GM12892 (cell line): ENCODE data around the gene ZNF709.

ENCODE experiments used
- POLR2A ChIP-seq: IDR thresholded peaks from 2 replicates; pipeline ENCODE4 v1.6.1; 2011; ENCODE audit warnings: low read depth, low read length, control low read depth
- TAF1 ChIP-seq: IDR thresholded peaks from 2 replicates; pipeline ENCODE4 v1.6.1; 2011; ENCODE audit warnings: low read depth, mild to moderate bottlenecking, control low read depth, low read length, borderline replicate concordance

GRCh38 chr19:12481781-12482508 is 2.7 kb downstream of the ZNF709 start:
- TF ChIP-seq POLR2A (no peak), TAF1 (no peak)
